Measurements from ENCODE around the gene IL5RA. TPM values are rescaled to one million over a fixed set of nuclear protein-coding genes. Genes with fewer than 3 reads are reported as not detected.

The IL5RA gene
- total RNA-seq, 2 donors from 2014 or later, result not detected

- H3K36me3 ChIP-seq (ENCODE audit: control insufficient read depth, insufficient read depth, low read length), result no peaks in the 10 kb centered on the region
- no peaks in the 10 kb centered on the region for H3K9me3 Mint-ChIP-seq
- no peaks in the 10 kb centered on the region for H3K27me3 ChIP-seq (ENCODE audit: control insufficient read depth, insufficient read depth, low read length, poor library complexity, severe bottlenecking)
- H3K27me3 Mint-ChIP-seq (ENCODE audit: insufficient read depth), result peaks cover 1% of the 10 kb centered on the region
- H3K9me3 ChIP-seq (ENCODE audit: control insufficient read depth, low read length), result no peaks in the 10 kb centered on the region
- 93 to 95% methylated on average over 7 of the region's 7 CpGs for WGBS, 2 experiments (ENCODE audit: insufficient coverage in 1 of 2, insufficient read length in 1 of 2)
- H3K27ac ChIP-seq (ENCODE audit: low read depth, low read length), result no peak overlapping the region
- no peak for DNase-seq
- no peak overlapping the region for H3K4me3 ChIP-seq (ENCODE audit: low read length)
- no peak overlapping the region for H3K9ac ChIP-seq (ENCODE audit: extremely low read depth, low read length, poor library complexity, severe bottlenecking)
- H3K36me3 Mint-ChIP-seq (ENCODE audit: low read depth), result no peaks in the 10 kb centered on the region
- peaks cover 2% of the 10 kb centered on the region for H3K4me1 ChIP-seq (ENCODE audit: control insufficient read depth, insufficient read depth, low read length)
- no peak overlapping the region for H3K4me3 Mint-ChIP-seq
- H3K4me1 Mint-ChIP-seq, result peaks cover 18% of the 10 kb centered on the region
- no peak overlapping the region for H3K27ac Mint-ChIP-seq
- TF ChIP-seq CTCF (conservative IDR thresholded peaks at IDR 0.05), result no peak
Observed at GRCh38 chr3:3087716-3088465, 22.3 kb downstream of the IL5RA start.

GRCh38 chr3:3087279-3087678, 22.9 kb downstream of the IL5RA start:
- peaks cover 2% of the 10 kb centered on the region for H3K4me1 ChIP-seq (ENCODE audit: control insufficient read depth, insufficient read depth, low read length)
- H3K27ac ChIP-seq (ENCODE audit: low read depth, low read length), result no peak overlapping the region
- peaks cover 1% of the 10 kb centered on the region for H3K27me3 Mint-ChIP-seq (ENCODE audit: insufficient read depth)
- no peaks in the 10 kb centered on the region for H3K9me3 ChIP-seq (ENCODE audit: control insufficient read depth, low read length)
- TF ChIP-seq CTCF (conservative IDR thresholded peaks at IDR 0.05), result no peak
- H3K4me3 ChIP-seq (ENCODE audit: low read length), result no peak overlapping the region
- no peak overlapping the region for H3K27ac Mint-ChIP-seq
- no peak for DNase-seq
- H3K36me3 ChIP-seq (ENCODE audit: control insufficient read depth, insufficient read depth, low read length), result no peaks in the 10 kb centered on the region
- H3K4me1 Mint-ChIP-seq, result peaks cover 19% of the 10 kb centered on the region
- no peak overlapping the region for H3K9ac ChIP-seq (ENCODE audit: extremely low read depth, low read length, poor library complexity, severe bottlenecking)
- H3K27me3 ChIP-seq (ENCODE audit: control insufficient read depth, insufficient read depth, low read length, poor library complexity, severe bottlenecking), result no peaks in the 10 kb centered on the region
- no peak overlapping the region for H3K4me3 Mint-ChIP-seq
- H3K9me3 Mint-ChIP-seq, result no peaks in the 10 kb centered on the region
- H3K36me3 Mint-ChIP-seq (ENCODE audit: low read depth), result no peaks in the 10 kb centered on the region

GRCh38 chr3:3086239-3086638, 23.9 kb downstream of the IL5RA start:
- WGBS, 2 experiments (ENCODE audit: insufficient coverage in 1 of 2, insufficient read length in 1 of 2), result 94% methylated on average over 5 to 6 of the region's 6 CpGs
- peaks cover 22% of the 10 kb centered on the region for H3K4me1 Mint-ChIP-seq
- H3K4me3 ChIP-seq (ENCODE audit: low read length), result no peak overlapping the region
- no peak overlapping the region for H3K4me3 Mint-ChIP-seq
- no peaks in the 10 kb centered on the region for H3K9me3 ChIP-seq (ENCODE audit: control insufficient read depth, low read length)
- H3K27me3 ChIP-seq (ENCODE audit: control insufficient read depth, insufficient read depth, low read length, poor library complexity, severe bottlenecking), result no peaks in the 10 kb centered on the region
- no peaks in the 10 kb centered on the region for H3K9me3 Mint-ChIP-seq
- H3K9ac ChIP-seq (ENCODE audit: extremely low read depth, low read length, poor library complexity, severe bottlenecking), result no peak overlapping the region
- no peak overlapping the region for H3K27ac Mint-ChIP-seq
- no peak overlapping the region for H3K27ac ChIP-seq (ENCODE audit: low read depth, low read length)
- peaks cover 2% of the 10 kb centered on the region for H3K4me1 ChIP-seq (ENCODE audit: control insufficient read depth, insufficient read depth, low read length)
- peaks cover 1% of the 10 kb centered on the region for H3K27me3 Mint-ChIP-seq (ENCODE audit: insufficient read depth)
- no peak for TF ChIP-seq CTCF (conservative IDR thresholded peaks at IDR 0.05)
- no peaks in the 10 kb centered on the region for H3K36me3 Mint-ChIP-seq (ENCODE audit: low read depth)
- H3K36me3 ChIP-seq (ENCODE audit: control insufficient read depth, insufficient read depth, low read length), result no peaks in the 10 kb centered on the region
- no peak for DNase-seq

All from endodermal cell (in vitro differentiated cells).